ENCODE results near the gene JPH2.

Gene JPH2

DNA sequence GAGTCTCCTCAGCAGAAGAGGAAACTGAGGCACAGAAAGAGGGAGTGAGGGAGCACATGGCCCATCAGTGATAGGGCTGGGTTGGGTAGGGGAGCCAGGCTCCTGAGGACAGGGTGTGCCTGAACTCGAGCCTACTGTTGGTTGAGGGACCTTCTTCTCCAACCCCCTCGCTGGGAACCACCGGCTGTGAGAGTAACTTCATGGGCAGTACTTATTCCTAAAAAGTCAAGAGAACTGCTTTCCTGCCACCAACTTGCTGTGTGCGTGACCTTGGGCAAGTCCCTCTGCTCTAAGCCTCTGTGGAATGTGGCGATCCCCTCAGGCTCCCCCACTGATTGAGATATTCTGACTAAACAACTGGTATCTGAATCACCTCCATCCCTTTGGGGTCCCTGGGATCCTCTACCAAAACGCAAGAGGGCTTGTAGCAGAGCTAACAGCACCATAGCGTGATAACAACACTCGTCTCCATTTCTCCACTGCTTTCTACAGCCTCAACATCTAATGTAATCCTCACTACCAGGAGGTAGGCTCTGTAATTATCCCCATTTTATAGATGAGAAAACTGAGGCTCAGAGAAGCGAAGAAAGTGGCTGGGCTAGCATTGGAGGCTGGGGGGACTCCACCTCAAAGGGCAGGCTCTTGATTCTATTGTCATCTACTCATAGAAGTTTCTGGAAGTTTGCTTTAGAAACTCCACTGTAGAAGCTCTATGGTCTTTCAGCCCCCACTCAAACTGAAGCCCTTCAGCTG is 76.0 kb downstream of the JPH2 start:
- TF ChIP-seq, protein P1, sequence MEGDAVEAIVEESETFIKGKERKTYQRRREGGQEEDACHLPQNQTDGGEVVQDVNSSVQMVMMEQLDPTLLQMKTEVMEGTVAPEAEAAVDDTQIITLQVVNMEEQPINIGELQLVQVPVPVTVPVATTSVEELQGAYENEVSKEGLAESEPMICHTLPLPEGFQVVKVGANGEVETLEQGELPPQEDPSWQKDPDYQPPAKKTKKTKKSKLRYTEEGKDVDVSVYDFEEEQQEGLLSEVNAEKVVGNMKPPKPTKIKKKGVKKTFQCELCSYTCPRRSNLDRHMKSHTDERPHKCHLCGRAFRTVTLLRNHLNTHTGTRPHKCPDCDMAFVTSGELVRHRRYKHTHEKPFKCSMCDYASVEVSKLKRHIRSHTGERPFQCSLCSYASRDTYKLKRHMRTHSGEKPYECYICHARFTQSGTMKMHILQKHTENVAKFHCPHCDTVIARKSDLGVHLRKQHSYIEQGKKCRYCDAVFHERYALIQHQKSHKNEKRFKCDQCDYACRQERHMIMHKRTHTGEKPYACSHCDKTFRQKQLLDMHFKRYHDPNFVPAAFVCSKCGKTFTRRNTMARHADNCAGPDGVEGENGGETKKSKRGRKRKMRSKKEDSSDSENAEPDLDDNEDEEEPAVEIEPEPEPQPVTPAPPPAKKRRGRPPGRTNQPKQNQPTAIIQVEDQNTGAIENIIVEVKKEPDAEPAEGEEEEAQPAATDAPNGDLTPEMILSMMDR (IDR thresholded peaks at IDR 0.05), result no peak

DNA sequence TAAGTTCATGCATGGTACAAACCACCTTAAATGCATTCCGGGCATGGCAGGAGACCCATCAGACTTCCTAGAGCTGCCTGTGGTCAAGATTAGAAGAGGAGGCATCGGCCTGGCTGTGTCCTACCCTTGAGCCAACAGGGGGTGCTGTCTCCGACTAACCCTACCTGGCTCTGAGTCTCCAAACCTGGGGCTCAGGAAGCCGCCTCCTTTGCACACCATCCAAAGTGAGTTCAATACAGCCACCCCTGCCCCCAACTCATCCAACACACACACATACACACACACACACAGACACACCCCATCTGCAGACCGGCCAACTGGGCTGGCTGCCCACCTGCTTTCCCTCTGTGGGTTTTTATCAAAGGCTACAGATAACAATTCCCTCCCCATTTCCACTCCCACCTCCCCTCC is 77.0 kb downstream of the JPH2 start:
- TF ChIP-seq, protein P1 (IDR thresholded peaks at IDR 0.05), result no peak

DNA sequence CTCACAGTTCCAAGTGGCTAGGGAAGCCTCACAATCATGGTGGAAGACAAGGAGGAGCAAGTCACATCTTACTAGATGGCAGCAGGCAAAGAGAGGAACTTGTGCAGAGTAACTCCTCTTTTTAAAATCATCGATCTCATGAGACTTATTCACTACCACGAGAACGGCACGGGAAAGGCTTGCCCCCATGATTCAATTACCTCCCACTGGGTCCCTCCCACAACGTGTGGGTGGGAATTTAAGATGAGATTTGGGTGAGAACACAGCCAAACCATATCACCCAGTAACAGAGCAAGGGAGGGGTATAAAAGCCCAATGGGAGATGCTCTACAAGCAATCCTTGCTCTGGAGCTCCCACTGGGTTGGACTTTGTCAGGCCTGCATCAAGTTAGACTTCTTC is 80.4 kb downstream of the JPH2 start:
- TF ChIP-seq, protein P1 (IDR thresholded peaks at IDR 0.05), result no peak

DNA sequence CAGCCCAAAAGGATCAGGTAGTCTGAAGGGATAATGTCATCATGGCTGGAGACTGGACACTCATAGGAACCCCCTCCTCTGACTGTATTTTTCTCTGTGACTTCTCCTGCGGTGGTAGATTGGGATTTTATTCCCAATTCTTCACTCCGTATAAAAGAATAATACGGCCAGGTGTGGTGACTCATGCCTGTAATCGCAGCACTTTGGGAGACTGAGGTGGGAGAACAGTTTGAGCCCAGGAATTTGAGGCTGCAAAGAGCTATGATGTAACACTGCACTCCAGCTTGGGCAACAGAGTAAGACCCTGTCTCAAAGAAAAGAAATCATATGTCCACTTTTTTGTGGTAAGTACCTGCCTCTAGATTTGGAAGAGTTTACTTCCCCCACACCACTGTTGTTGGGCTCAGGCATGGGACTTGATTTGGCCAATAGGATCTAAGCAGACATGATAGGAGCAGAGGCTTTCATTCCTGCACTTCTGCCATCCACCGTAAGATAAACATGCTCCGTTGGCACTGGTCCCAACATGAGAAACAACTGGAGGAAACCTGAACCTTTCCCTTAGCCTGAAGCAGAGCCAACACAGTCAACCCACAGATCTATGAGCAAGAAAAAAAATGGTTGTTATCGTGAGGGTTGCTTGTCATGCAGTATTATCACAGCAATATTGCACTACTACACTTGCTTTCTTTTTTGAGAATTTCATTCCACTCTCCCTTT is 82.0 kb downstream of the JPH2 start:
- TF ChIP-seq, protein P1 (IDR thresholded peaks at IDR 0.05), result no peak

DNA sequence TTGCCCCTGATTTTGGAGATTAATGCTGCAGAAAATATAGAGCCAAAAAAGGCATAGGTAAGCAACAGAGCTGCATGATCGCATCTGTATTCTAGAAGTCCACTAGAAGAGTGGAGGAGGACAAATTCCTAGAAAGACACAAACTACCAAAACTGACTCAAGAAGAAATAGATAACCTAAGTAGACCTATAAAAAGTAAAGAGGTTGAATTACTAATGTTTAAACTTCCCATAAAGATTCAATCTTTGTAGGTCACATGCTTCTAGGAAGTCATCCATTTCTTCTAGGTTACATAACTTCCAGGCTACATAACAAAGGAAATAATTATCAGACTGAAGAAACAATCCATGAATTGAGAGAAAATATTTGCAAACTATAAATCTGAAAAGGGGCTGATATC is 84.4 kb downstream of the JPH2 start:
- TF ChIP-seq, protein P1 (IDR thresholded peaks at IDR 0.05), result no peak

DNA sequence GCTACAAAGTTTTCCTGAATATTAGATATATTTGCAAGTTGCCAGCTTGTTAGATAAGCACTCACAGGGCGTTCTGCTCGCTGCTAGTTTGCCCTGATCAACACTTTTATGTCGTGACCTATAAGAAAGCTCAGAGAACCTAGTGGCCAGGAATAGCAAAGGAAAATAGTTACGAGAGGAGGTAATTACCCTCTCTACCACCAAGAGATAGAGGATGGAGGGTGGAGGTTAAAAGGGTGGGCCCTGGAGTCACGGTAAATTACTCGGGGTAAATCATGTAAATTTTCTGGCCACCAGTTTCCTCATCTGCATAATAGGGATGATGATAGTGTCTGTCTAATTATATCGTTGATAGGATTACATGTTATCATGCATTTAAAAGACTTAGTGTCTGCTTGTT is 87.2 kb downstream of the JPH2 start:
- TF ChIP-seq, protein P1 (IDR thresholded peaks at IDR 0.05), result no peak

DNA sequence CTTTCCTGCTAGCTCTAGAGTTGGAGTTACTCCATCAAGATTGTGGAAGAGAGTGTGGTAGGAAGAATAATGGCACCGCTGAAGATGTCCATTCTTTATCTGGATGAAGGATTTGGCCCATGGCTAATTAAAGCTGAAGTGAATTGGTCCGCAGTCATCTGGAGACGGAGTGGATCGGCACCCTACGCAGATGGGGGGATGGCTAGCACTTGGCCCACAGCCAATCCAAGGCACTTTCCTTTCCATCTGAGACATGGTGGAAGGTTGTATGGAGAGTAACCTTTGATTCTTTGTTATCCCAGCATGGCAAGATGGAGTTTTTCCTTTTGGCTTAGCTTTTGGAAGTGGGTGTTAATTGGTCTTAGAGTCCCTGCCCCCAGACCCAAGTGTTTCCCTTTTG is 88.3 kb downstream of the JPH2 start:
- TF ChIP-seq, protein P1 (IDR thresholded peaks at IDR 0.05), result no peak
